HEK293 (cell line): ENCODE data around the gene RNF135.
A peak's percentile ranks its signal among the peaks of the same experiment; 100 is the strongest.

Experiments used
- CTCF ChIP-seq: fragments of 450-650 bp; formaldehyde crosslinking; IDR thresholded peaks from 2 replicates; pipeline ENCODE4 v1.5.1; 2016; ENCODE audit warnings: missing biosample characterization, missing genetic modification characterization
- EGR2 ChIP-seq: fragments of 450-650 bp; formaldehyde crosslinking; IDR thresholded peaks from 2 replicates; pipeline ENCODE4 v1.5.1; 2016; ENCODE audit warnings: low read depth, missing biosample characterization, missing genetic modification characterization
- KLF7 ChIP-seq: fragments of 450-650 bp; formaldehyde crosslinking; IDR thresholded peaks from 2 replicates; pipeline ENCODE4 v1.5.1; 2016; ENCODE audit warnings: missing biosample characterization, missing genetic modification characterization, borderline replicate concordance
- KLF9 ChIP-seq: fragments of 450-650 bp; formaldehyde crosslinking; IDR thresholded peaks from 2 replicates; pipeline ENCODE4 v1.5.1; 2016; ENCODE audit warnings: missing biosample characterization, missing genetic modification characterization, low read depth
- OVOL3 ChIP-seq: fragments of 450-650 bp; formaldehyde crosslinking; IDR thresholded peaks from 2 replicates; pipeline ENCODE4 v1.5.1; 2016; ENCODE audit warnings: missing biosample characterization, missing genetic modification characterization
- PBX3 ChIP-seq: sonication (generic); formaldehyde crosslinking; IDR thresholded peaks from 2 replicates; pipeline ENCODE4 v1.8.1; 2022; ENCODE audit warnings: mild to moderate bottlenecking, moderate library complexity, missing genetic modification reagents
- SCRT1 ChIP-seq: fragments of 450-650 bp; formaldehyde crosslinking; IDR thresholded peaks from 2 replicates; pipeline ENCODE4 v1.5.1; 2016; ENCODE audit warnings: missing biosample characterization, missing genetic modification characterization, borderline replicate concordance
- SP7 ChIP-seq: fragments of 450-650 bp; formaldehyde crosslinking; IDR thresholded peaks from 2 replicates; pipeline ENCODE4 v1.5.1; 2016; ENCODE audit warnings: missing biosample characterization, missing genetic modification characterization
- WT1 ChIP-seq: fragments of 450-650 bp; formaldehyde crosslinking; IDR thresholded peaks from 2 replicates; pipeline ENCODE4 v1.5.1; 2016; ENCODE audit warnings: missing biosample characterization, missing genetic modification characterization
- ZBTB1 ChIP-seq: fragments of 450-650 bp; formaldehyde crosslinking; IDR thresholded peaks from 2 replicates; pipeline ENCODE4 v1.5.1; 2016; ENCODE audit warnings: missing biosample characterization, missing genetic modification characterization
- ZBTB10 ChIP-seq: fragments of 450-650 bp; formaldehyde crosslinking; IDR thresholded peaks from 2 replicates; pipeline ENCODE4 v1.5.1; 2016; ENCODE audit warnings: missing biosample characterization, missing genetic modification characterization
- ZBTB17 ChIP-seq: fragments of 450-650 bp; formaldehyde crosslinking; IDR thresholded peaks from 2 replicates; pipeline ENCODE4 v1.5.1; 2016; ENCODE audit warnings: missing biosample characterization, missing genetic modification characterization
- ZBTB48 ChIP-seq: fragments of 450-650 bp; formaldehyde crosslinking; IDR thresholded peaks from 2 replicates; pipeline ENCODE4 v1.5.1; 2016; ENCODE audit warnings: missing biosample characterization, missing genetic modification characterization
- ZBTB8A ChIP-seq: fragments of 450-650 bp; formaldehyde crosslinking; IDR thresholded peaks from 2 replicates; pipeline ENCODE4 v1.5.1; 2016; ENCODE audit warnings: missing biosample characterization, missing genetic modification characterization
- ZEB2 ChIP-seq: fragments of 450-650 bp; formaldehyde crosslinking; IDR thresholded peaks from 2 replicates; pipeline ENCODE4 v1.5.1; 2016; ENCODE audit warnings: missing biosample characterization, missing genetic modification characterization
- ZFP37 ChIP-seq: fragments of 450-650 bp; formaldehyde crosslinking; IDR thresholded peaks from 2 replicates; pipeline ENCODE4 v1.5.1; 2016; ENCODE audit warnings: missing biosample characterization, missing genetic modification characterization
- ZNF157 ChIP-seq: fragments of 450-650 bp; formaldehyde crosslinking; IDR thresholded peaks from 2 replicates; pipeline ENCODE4 v1.5.1; 2016; ENCODE audit warnings: missing biosample characterization, missing genetic modification characterization
- ZNF23 ChIP-seq: fragments of 450-650 bp; formaldehyde crosslinking; IDR thresholded peaks from 2 replicates; pipeline ENCODE4 v1.5.1; 2016; ENCODE audit warnings: missing biosample characterization, missing genetic modification characterization, borderline replicate concordance
- ZNF24 ChIP-seq: fragments of 450-650 bp; formaldehyde crosslinking; IDR thresholded peaks from 2 replicates; pipeline ENCODE4 v1.5.1; 2016; ENCODE audit warnings: missing biosample characterization, missing genetic modification characterization
- ZNF341 ChIP-seq: fragments of 450-650 bp; formaldehyde crosslinking; IDR thresholded peaks from 2 replicates; pipeline ENCODE4; 2016; ENCODE audit warnings: low read depth, missing biosample characterization, missing genetic modification characterization
- ZNF394 ChIP-seq: fragments of 450-650 bp; formaldehyde crosslinking; IDR thresholded peaks from 2 replicates; pipeline ENCODE4 v1.5.1; 2016; ENCODE audit warnings: missing biosample characterization, missing genetic modification characterization, mild to moderate bottlenecking, moderate library complexity, borderline replicate concordance
- ZNF449 ChIP-seq: fragments of 450-650 bp; formaldehyde crosslinking; IDR thresholded peaks from 2 replicates; pipeline ENCODE4 v1.5.1; 2017; ENCODE audit warnings: missing biosample characterization, mild to moderate bottlenecking, missing genetic modification characterization, moderate library complexity
- ZNF501 ChIP-seq: fragments of 450-650 bp; formaldehyde crosslinking; IDR thresholded peaks from 2 replicates; pipeline ENCODE4 v1.5.1; 2016; ENCODE audit warnings: missing biosample characterization, missing genetic modification characterization
- ZNF514 ChIP-seq: fragments of 450-650 bp; formaldehyde crosslinking; IDR thresholded peaks from 2 replicates; pipeline ENCODE4 v1.5.1; 2016; ENCODE audit warnings: missing biosample characterization, missing genetic modification characterization
- ZNF529 ChIP-seq: fragments of 450-650 bp; formaldehyde crosslinking; IDR thresholded peaks from 2 replicates; pipeline ENCODE4 v1.5.1; 2017; ENCODE audit warnings: missing genetic modification characterization, missing biosample characterization; ENCODE audit not compliant: insufficient replicate concordance
- ZNF560 ChIP-seq: fragments of 450-650 bp; formaldehyde crosslinking; IDR thresholded peaks from 2 replicates; pipeline ENCODE4 v1.5.1; 2017; ENCODE audit warnings: missing biosample characterization, missing genetic modification characterization, borderline replicate concordance
- ZNF580 ChIP-seq: fragments of 450-650 bp; formaldehyde crosslinking; IDR thresholded peaks from 2 replicates; pipeline ENCODE4 v1.5.1; 2016; ENCODE audit warnings: missing biosample characterization, missing genetic modification characterization
- ZNF610 ChIP-seq: fragments of 450-650 bp; formaldehyde crosslinking; IDR thresholded peaks from 2 replicates; pipeline ENCODE4 v1.5.1; 2016; ENCODE audit warnings: missing biosample characterization, missing genetic modification characterization, borderline replicate concordance
- ZNF623 ChIP-seq: fragments of 450-650 bp; formaldehyde crosslinking; IDR thresholded peaks from 2 replicates; pipeline ENCODE4 v1.5.1; 2016; ENCODE audit warnings: missing biosample characterization, missing genetic modification characterization
- ZNF626 ChIP-seq: fragments of 450-650 bp; sonication (Bioruptor Pico); formaldehyde crosslinking; IDR thresholded peaks from 2 replicates; pipeline ENCODE4 v1.5.1; 2018; ENCODE audit warnings: missing biosample characterization, missing genetic modification characterization, inconsistent platforms
- ZNF645 ChIP-seq: fragments of 450-650 bp; formaldehyde crosslinking; IDR thresholded peaks from 2 replicates; pipeline ENCODE4; 2016; ENCODE audit warnings: missing biosample characterization, missing genetic modification characterization
- ZNF837 ChIP-seq: fragments of 450-650 bp; formaldehyde crosslinking; IDR thresholded peaks from 2 replicates; pipeline ENCODE4 v1.5.1; 2016; ENCODE audit warnings: missing biosample characterization, missing genetic modification characterization

Gene RNF135

GRCh38 chr17:31008374-31009041 lies 37.7 kb downstream of the RNF135 start (continued):
- no peak for TF ChIP-seq ZNF529
- no peak for TF ChIP-seq ZNF645 (tag by site-specific recombination)
- TF ChIP-seq PBX3 (CRISPR knock-in tag): peak; percentile 72
- TF ChIP-seq ZNF580 (tag by site-specific recombination): peak; percentile 63; the same call in 1 of the 2 replicates
- no peak for TF ChIP-seq ZNF626 (tag by site-specific recombination)
- no peak for TF ChIP-seq ZNF157 (tag by site-specific recombination)
- TF ChIP-seq ZFP37: peak; percentile 86
- no peak for TF ChIP-seq ZNF610 (tag by site-specific recombination)
- peak; percentile 18; the same call in 1 of the 2 replicates for TF ChIP-seq KLF7 (tag by site-specific recombination)
- peak; percentile 55; the same call in 1 of the 2 replicates for TF ChIP-seq ZNF24 (tag by site-specific recombination)
- peak; percentile 79 for TF ChIP-seq ZNF341 (tag by site-specific recombination)
- no peak for TF ChIP-seq ZNF560
- TF ChIP-seq CTCF: peak; percentile 52
- TF ChIP-seq WT1: 0 out of 2 replicates have a peak, but pooled peaks have one; percentile 19
- TF ChIP-seq ZEB2 (tag by site-specific recombination): peak; percentile 67
- TF ChIP-seq ZBTB1 (tag by site-specific recombination): no peak
- peak; percentile 80 for TF ChIP-seq ZBTB17 (tag by site-specific recombination)
- no peak for TF ChIP-seq ZNF623 (tag by site-specific recombination)
- TF ChIP-seq EGR2: peak; percentile 56; the same call in 1 of the 2 replicates
- no peak; the same call in 1 of the 2 replicates for TF ChIP-seq ZBTB8A (tag by site-specific recombination)
- TF ChIP-seq ZNF23 (tag by site-specific recombination): no peak
- peak; percentile 65; the same call in 1 of the 2 replicates for TF ChIP-seq ZBTB48 (tag by site-specific recombination)
- TF ChIP-seq ZNF514 (tag by site-specific recombination): no peak
- 0 out of 2 replicates have a peak, but pooled peaks have one; percentile 59 for TF ChIP-seq SP7
- peak; percentile 48; the same call in 1 of the 2 replicates for TF ChIP-seq KLF9 (tag by site-specific recombination)
- peak; percentile 87 for TF ChIP-seq ZNF501 (tag by site-specific recombination)
- no peak for TF ChIP-seq ZNF837 (tag by site-specific recombination)
- no peak for TF ChIP-seq ZBTB10 (tag by site-specific recombination)
- peak; percentile 61; the same call in 1 of the 2 replicates for TF ChIP-seq OVOL3 (tag by site-specific recombination)
- TF ChIP-seq ZNF449 (tag by site-specific recombination): peak; percentile 40; the same call in 1 of the 2 replicates
- TF ChIP-seq ZNF394: peak; percentile 57; the same call in 1 of the 2 replicates
- TF ChIP-seq SCRT1 (tag by site-specific recombination): peak; percentile 49; the same call in 1 of the 2 replicates
